Cerebellar nuclear complex (tissue), 1 donor: ENCODE data around the gene TTC5.
"Not testable (repeated sequence)": the region's sequence is repeated elsewhere in the genome, so short reads cannot be mapped to it uniquely, and the experiment has no call there.

Experiments
- DNase-seq, 2 experiments: peaks; one replicate each; lab custom pipeline; 2025; lab: John Stamatoyannopoulos, UW

The TTC5 gene

GRCh38 chr14:20306079-20306423, 300 bp upstream of the TTC5 start:
- no peak for DNase-seq

- DNase-seq: no peak
Measured at GRCh38 chr14:20302042-20302755, 3.6 kb downstream of the TTC5 start.

- no peak for DNase-seq
Measured at GRCh38 chr14:20295067-20295466, 10.7 kb downstream of the TTC5 start.

- no peak for DNase-seq
Measured at GRCh38 chr14:20294636-20295035, 11.1 kb downstream of the TTC5 start.

GRCh38 chr14:20281998-20282397, 23.8 kb downstream of the TTC5 start:
- not testable (repeated sequence) for DNase-seq

GRCh38 chr14:20280265-20280664, 25.5 kb downstream of the TTC5 start:
- DNase-seq: not testable (repeated sequence)

- no peak for DNase-seq
Measured at GRCh38 chr14:20278414-20278813, 27.3 kb downstream of the TTC5 start.

GRCh38 chr14:20277409-20277808, 28.3 kb downstream of the TTC5 start:
- no peak for DNase-seq

- DNase-seq: no peak
Measured at GRCh38 chr14:20274062-20274461, 31.7 kb downstream of the TTC5 start.

- not testable (repeated sequence) for DNase-seq
Measured at GRCh38 chr14:20264361-20264760, 41.4 kb downstream of the TTC5 start.

GRCh38 chr14:20262642-20263128, 43.1 kb downstream of the TTC5 start:
- no peak for DNase-seq

GRCh38 chr14:20247646-20248246, 58.0 kb downstream of the TTC5 start:
- no peak for DNase-seq
